NCI-H1436 (cell line): ENCODE measurements around the gene ARMCX5.

ENCODE experiments used
- DNase-seq: peaks from one replicate; lab custom pipeline; 2025; lab: John Stamatoyannopoulos, UW

The ARMCX5 gene

DNA sequence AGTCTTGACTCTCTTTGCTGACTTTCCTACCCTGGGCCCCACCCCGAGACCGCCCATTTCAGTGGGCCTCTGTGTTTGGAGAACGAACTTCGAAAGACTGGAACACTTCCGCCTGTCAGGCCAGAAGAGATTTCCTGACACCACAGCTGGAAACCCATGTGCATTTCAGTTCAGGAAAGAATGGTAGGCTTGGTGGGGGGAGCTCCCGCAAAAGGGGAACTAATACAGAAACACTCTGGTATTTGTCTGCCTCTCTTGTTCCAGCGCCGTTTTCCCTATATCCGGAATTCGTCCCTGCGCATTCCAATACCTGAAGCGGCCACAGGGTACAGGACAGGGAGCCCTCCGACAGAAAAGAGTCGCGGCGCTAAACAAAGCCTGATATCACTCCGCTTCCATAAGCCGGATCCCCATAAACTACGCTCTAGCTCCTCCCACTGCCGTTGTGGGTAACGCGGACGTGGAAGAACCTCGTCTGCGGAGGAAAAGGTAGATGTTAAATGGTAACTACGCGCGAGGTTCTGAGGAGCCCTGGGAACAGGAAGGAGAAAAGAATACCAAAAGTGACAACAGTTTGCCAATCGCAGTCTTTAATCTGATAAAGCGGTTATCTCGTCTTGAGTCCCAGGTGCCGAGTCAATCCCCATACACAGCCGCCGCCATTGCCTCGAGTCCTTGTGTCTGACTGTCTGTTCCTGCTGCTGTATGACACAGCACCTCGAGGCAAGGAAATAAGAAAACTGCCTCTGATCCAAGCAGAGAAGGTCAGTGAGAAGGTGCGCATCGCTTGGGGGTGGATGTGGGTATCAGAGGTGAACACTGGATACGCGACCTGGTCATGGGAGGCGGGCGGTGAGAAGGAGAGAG, at the start of gene ARMCX5:
Gene ARMCX5 (plus strand): TSS at position 432 of the 867 bp plus-strand sequence. CDS start 2,627 bp downstream, outside the sequence.
- DNase-seq, result peak; percentile 88

DNA sequence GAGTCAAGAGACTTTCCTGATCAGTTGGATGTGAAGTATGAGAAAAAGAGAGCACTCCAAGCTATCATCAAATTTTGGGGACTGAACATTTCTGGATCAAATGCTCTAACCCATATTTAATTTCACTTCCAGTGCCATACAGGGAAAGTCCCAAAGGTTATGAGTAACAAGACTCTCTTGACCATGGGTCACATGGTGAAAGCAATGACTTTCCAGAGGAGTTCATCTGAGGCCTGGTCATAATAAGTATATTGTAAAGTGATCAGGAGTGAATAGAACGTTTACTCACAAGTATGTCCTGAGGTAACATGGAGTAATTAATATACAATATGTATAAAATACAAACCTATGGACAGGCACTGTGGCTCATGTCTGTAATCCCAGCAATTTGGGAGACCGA, 40.7 kb upstream of the ARMCX5 start:
- DNase-seq, result no peak

DNA sequence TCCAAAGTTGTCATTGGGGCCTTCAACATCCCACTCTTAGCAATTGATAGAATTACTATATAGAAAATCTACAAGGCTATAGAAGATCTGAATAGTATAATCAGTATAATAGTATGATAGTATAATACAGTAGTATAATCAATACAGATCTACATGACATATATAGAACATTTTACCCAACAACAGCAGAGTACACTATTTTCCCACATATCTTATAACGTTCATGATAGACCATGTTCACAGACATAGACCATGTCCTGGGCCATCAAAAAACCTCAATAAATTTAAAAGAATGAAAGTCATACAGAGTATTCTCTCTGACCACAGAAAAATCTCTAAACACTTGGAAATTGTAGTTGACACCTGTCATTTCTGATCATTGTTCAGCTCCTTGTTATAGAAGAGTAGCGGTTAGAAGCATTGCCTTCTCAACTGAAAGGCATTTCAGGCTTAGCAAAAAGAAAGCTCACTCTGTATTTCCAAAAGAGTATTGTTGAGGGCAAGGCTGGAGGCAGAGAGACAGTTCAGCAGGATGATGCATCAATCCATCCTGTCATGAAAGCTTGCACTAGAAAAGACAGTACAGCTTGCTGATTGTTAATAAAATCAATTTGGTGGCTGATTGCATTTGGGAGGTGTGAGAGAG, 38.8 kb upstream of the ARMCX5 start:
- no peak for DNase-seq

DNA sequence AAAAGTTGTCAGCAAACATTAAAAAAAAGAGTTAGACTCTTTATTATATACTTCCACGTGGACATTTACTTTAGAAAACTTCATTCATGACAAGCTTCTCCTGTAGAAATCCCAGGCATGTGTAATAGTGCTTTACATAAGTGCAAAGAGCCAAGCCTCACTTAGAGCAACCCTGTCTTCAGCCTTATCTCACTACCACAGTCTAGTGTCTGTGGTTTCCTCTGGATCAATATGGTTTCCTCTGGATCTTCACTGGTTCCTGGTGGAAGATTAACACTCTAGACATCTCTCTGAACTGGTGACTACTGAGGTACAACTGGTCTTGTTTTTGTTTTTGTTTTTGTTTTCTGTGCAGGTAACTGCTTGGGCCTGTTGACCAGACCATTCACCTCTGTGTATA, 18.4 kb upstream of the ARMCX5 start:
- DNase-seq, result no peak

DNA sequence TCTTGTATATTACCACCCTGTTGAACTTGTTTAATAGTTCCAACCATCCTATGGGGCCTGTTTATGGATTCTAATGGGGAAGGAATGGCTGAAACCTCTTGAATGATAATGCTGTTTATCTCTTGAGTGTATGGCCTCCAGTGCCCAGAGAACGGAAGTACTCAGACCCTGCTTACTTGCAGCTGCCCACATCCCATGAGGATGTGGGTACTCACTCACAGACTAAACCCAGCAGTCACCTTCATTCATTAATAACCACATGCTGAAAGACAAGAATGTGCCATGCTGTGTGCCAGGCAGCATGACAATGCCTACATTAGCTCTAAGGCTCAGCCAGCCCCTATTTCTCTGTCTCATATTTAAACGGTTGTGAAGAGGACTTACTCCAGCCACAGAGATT, 5.9 kb upstream of the ARMCX5 start:
- DNase-seq, result no peak

DNA sequence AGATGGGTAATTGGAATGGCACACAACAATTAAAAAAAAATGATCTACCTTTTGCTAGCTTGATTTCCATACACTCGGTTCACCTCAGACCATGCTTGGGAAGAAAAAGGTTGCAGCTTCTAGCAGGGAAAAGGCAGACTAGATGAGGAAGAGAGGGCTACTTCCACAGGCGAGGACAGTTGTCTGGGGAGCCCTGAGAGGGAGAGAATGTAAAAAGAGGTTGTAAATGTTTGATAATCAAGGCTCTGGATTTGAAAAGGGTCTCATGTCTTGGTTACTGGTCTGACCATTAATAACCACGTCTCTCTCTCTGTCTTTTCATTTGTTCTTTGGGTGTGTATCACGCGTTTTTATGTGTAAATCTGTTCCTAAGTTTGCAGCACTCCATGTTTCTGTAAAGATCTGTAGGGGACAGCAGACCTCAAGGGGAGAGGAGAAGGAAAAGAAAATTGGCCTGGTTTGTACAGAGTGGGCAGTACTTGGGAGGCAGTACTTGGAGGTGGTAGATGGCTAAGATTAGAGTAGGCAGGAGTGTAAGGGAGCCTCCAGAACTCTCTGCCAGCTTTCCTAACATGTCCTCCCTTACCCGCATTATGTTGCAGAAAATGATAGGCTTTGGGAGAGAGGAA, 750 bp downstream of the ARMCX5 start:
- no peak for DNase-seq

DNA sequence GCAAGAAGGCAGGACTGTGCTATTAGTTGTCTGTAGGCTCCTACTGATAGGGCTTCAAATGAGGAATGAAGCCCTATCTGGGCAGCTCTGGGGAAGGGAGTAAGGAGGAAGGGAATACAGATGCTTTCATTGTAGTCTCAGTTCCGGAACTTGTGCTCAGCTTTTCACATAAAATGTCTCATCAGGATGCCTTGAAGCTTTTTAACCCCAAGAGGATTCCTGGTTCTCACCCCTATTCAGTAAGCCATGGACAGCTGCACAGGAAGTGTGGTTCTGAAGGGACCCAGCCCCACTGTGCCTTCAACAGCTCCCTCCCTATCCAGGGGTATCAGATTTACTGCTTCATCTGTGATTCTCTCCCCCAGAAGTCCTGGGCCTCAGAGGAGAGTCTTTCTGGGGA, 5.0 kb downstream of the ARMCX5 start:
- DNase-seq, result no peak

DNA sequence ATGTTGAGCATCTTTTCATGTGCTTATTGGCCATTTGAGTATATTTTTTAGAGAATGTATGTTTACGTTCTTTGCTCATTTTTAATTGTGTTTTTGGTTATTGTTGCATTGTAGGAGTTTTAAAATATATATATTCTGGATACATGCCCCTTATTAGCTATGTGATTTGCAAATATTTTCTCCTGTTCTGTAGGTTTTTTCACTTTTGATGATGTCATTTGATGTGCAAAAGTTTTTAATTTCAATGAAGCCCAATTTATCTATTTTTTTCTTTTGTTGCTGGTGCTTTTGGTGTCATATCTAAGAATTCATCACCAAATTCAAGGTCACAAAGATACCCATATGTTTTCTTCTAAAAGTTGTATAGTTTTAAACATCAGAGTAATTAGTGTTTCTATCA, 6.8 kb downstream of the ARMCX5 start:
- DNase-seq, result no peak

DNA sequence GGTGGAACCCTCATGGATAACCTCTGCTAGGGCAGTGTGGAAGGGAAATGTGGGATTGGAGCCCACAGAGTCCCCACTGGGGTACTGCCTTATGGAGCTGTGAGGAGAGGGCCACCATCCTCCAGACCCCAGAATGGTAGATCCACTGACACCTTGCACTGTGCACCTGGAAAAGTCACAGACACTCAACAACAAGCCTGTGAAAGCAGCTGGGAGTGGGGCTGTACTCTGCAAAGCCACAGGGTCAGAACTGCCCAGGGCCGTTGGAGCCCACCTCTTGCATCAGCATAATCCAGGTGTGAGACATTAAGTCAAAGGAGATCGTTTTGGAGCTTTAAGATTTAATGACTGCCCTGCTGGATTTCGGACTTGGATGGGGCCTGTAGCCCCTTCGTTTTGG, 11.6 kb downstream of the ARMCX5 start:
- no peak for DNase-seq

DNA sequence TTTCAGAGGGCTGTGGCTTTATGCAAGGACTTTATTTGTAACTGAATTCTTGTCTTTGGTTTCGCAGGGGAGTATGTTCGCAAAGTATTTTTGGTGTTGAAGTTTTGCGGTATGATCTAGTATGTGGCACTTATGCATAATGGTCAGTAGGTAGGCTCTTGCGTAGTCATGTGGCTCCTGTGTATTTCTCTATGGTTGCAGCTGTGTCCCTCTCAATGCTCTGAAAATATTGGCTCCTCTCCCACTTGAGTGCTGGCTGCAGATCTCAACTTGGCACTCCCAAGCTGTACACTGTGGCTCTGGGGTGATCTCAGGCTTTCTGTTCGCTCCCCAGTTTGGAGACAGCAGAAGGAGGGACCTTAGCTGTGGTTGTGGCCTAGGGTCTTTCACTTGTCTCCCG, 24.8 kb downstream of the ARMCX5 start:
- DNase-seq, result no peak

DNA sequence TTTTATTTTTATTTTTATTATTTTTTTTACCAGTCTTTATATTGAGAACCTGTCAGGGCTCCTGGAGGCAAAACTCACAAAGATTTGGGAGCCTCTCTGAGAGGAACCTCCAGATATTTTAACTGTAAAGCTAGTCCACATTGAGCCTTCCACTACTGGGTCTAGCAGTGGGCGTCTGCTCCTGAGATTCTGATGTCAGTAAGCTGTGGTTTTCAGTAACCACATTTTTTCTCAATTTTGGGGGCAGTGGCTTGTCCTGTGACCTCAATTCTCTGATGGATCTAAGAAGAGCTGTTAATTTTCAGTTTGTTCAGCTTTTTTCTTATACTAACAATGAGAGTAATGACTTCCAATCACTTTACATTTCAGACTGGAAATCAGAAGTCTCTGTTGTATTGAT, 28.3 kb downstream of the ARMCX5 start:
- no peak for DNase-seq

DNA sequence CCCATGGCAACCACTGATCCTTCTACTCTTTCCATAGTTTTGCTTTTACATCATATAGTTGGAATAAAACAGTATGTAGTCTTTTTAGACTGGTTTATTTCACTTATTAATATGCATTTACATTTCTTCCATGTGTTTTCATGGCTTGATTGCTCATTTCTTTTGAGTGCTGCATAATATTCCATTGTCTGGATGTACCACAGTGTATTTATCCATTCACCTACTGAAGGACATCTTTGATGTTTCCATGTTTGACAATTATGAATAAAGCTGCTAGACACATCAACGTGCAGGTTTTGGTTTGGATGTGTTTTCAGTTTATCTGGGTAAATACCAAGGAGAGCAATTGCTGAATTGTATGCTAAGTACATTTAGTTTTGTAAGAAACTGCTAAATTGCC, 38.2 kb downstream of the ARMCX5 start:
- DNase-seq, result no peak

DNA sequence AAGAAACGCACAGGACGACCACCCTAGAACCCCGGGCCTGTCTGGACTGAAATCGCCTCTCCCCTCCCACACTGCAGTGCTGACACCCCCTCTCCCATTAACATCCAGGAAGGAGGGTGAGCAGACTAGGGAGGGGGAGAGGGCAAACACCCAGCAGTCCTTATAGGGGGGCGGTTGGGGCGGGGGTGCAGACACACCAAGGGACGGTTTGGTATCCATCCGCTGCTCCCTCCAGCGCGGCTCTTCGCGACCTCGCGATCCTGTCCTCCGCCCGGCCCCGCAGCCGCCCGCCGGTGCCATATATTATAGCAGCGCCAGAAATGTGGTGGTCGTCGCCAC, 51.6 kb downstream of the ARMCX5 start:
- DNase-seq, result no peak

DNA sequence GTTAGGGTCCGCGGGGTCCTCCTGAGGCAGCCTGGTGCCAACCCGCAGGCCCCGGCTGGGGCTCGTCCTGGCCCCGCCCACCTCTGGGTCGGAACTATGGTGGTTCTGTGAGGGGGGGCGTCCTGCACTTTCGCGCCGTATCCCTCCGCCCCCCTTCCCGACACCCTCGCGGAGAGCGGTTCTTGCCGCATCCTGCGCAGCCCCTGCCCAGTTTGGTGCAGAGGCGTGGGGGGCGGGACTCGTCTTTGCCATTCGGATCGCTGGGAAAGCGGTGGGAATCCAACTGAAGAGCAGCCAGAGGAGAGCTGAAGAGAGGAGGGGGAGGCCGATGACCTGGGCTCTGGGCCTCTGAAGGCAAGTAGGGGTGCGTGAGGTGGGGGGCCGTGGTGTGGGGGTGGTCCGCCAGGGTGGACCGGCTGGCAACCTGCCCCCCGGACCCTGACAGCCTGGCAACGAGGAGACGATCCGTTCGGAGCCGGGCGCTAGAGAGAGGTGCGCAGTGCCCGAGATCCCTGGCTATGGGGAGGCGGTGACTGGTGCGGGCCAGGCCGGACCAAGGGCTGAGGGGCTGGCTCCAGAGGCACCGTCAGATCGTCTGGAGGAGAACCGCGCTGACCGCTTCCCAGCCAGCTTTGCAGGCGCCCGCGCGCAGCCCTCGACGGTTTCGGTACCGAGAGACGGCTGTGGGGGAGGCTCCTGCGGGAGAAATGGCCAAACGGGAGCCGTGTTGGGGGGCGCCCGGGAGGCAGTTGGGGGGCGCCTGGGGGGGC, 52.1 kb downstream of the ARMCX5 start, which contains the start of gene GPRASP1:
Gene GPRASP1 (plus strand): TSS at position 242 of the 770 bp plus-strand sequence. CDS start 2,431 bp downstream, outside the sequence.
- peak; percentile 41 for DNase-seq

DNA sequence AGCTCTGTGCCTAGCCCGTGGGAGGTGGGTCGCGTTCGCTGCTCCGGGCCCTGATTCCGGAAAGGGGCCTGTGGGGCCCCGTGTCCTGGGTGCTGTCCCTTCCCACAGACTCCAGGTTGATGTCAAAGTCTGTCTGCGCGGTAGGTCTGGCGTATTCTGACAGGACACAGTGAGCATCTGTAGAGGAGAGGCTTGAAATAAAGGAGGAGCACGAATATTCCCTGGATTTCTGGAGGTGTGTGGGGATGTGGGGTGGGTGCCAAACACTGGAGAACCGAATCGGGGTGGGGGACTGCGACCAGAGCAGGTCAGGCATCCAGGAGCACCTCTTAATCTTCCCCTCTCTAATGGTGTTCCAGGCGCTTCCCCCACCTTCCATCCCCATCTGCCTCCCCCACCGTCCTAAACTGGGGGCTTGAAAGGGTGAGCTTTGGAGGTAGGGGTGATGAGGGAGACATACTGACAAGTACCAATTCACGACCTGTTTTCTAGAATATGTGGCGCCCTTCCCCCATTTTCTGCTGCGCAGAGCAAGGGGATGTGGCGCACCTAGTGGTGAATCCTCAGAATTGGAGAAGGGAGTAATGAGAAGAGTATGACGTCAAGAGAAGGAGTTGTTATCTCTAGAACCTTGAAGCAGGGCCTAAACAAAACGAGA, 52.8 kb downstream of the ARMCX5 start:
- DNase-seq, result peak; percentile 63
